Measurements from ENCODE around the gene SRP68.

DNA sequence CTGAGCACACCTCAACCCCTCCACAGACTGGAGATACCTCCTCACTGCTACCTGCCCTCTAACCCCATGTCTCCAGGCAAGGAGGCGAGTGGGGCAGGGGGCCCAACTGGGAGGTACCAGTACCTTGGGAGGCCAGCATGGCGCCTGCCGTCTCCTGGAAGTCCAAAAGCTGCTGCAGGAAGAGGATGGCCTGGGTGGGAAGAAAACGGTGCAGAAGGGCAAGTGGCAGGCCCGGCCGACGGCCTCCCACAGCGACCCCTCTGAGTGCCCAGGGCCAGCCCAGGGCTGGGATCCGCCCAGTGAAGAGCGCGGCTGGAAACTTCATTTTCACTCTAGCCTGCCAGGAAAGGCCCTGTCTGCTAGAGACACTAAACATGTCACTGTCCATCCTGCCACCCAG lies 15.2 kb upstream of the SRP68 start:
- no peak for TF ChIP-seq EZH2 (optimal IDR thresholded peaks at IDR 0.05; ENCODE audit: low read depth, low read length)
- no peak for TF ChIP-seq CTCF (IDR thresholded peaks at IDR 0.05; ENCODE audit: low read length)
- TF ChIP-seq EZH2phosphoT487 (IDR thresholded peaks at IDR 0.05; ENCODE audit: low read length), result no peak

All from MM.1S (cell line).